ENCODE measurements around the gene PLCH2. TPM values are rescaled to one million over a fixed set of nuclear protein-coding genes. Genes with fewer than 3 reads are reported as not detected.

The PLCH2 gene
- total and polyA plus RNA-seq, 10 of the 15 experiments (the other 5 are each of a cell fraction or from before 2014, with no cell fraction given) = 0.03 to 0.73 (median 0.24) TPM; not detected in 3

DNA sequence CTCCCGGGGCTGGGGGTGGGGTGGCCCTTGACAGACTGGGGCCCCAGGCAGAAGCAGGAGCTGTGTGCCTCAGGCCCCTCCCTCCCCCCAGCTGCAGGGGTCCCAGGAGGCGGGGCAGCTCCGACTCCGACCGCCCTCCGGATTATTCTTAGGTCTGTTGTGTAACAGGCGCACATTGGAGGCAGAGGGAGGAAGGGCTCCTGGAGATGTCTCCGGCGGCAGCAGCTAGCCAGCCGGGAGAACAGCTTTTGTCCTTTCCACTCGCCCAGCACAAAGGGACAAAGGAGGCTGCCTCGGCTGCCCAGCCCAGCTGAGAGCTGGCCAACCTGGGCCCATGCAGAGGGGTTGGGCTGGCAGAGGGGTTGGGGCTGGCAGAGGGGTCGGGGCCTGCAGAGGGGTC is 29.7 kb upstream of the PLCH2 start:
- FAIRE-seq = no peak
- peaks cover 2 to 5% of the 10 kb centered on the region in 2 experiments; a peak in 3 of 4 replicates for H3K27me3 ChIP-seq (replicated peaks in 1 of 2; ENCODE audit: control insufficient read depth in 2 of 2, insufficient read depth in 2 of 2, low read length in 1 of 2)
- no peaks in the 10 kb centered on the region for H3K36me3 ChIP-seq (ENCODE audit: control insufficient read depth in 2 of 2, insufficient read depth in 2 of 2, low read length in 1 of 2)
- no peak overlapping the region for H3K9ac ChIP-seq (ENCODE audit: control insufficient read depth, insufficient read depth, low read length)
- ChIA-PET POLR2A (no interaction called here), SMC1A (ENCODE audit: uncharacterized antibody, unreplicated experiment) (no interaction called here), RAD21 (ENCODE audit: unreplicated experiment) (no interaction called here), CTCF (interaction anchor here (1.0 kb wide), 1 partner anchor 32 kb away, joined by 3 read pairs; no protein-coding TSS in a partner anchor)
- no peaks in the 10 kb centered on the region for H3K9me3 ChIP-seq (replicated peaks; ENCODE audit: control insufficient read depth, insufficient read depth, low read length)
- no peak for DNase-seq (ENCODE audit: low read depth, low spot score)
- no peak overlapping the region for H3K4me3 ChIP-seq
- in situ Hi-C loops (cut with MboI) (no loop called here), intact Hi-C loops (cut with micrococcal nuclease; ENCODE audit: unreplicated experiment) (no loop called here)
- no peak for ATAC-seq
- H2AFZ ChIP-seq (ENCODE audit: control insufficient read depth, low read depth, low read length) = no peak overlapping the region
- H3K4me1 ChIP-seq (ENCODE audit: control insufficient read depth, insufficient read depth, low read length) = no peaks in the 10 kb centered on the region
- H3K4me2 ChIP-seq (ENCODE audit: control insufficient read depth, insufficient read depth) = no peak overlapping the region
- no peaks in the 10 kb centered on the region for H4K20me1 ChIP-seq (ENCODE audit: control insufficient read depth, insufficient read depth)
- H3K79me2 ChIP-seq (ENCODE audit: control insufficient read depth, insufficient read depth, low read length) = no peaks in the 10 kb centered on the region
- TF ChIP-seq RAD51 (IDR thresholded peaks at IDR 0.05) (no peak), SMAD5 (IDR thresholded peaks at IDR 0.05; ENCODE audit: low read depth) (no peak), TCF3 (IDR thresholded peaks at IDR 0.05; ENCODE audit: borderline replicate concordance, insufficient read depth, low read depth, low read length) (no peak), CREB1 (IDR thresholded peaks at IDR 0.05; ENCODE audit: low read depth) (no peak), YY1 (IDR thresholded peaks at IDR 0.05; ENCODE audit: low read depth, low read length) (no peak), ZZZ3 (IDR thresholded peaks at IDR 0.05; ENCODE audit: control insufficient read depth, insufficient read length, low read depth) (no peak)
- TF ChIP-seq, protein P1, sequence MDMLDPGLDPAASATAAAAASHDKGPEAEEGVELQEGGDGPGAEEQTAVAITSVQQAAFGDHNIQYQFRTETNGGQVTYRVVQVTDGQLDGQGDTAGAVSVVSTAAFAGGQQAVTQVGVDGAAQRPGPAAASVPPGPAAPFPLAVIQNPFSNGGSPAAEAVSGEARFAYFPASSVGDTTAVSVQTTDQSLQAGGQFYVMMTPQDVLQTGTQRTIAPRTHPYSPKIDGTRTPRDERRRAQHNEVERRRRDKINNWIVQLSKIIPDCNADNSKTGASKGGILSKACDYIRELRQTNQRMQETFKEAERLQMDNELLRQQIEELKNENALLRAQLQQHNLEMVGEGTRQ (IDR thresholded peaks at IDR 0.05; ENCODE audit: borderline replicate concordance, low read depth, low read length) = no peak
- no peak overlapping the region for H3K27ac ChIP-seq (ENCODE audit: control insufficient read depth, insufficient read depth)
- 22% methylated on average over 6 of the region's 13 CpGs for WGBS (ENCODE audit: insufficient coverage, insufficient replicate concordance, low lambda C conversion rate, missing lambda C conversion rate)
- no TSS peak for BruUV-seq (replicated peaks)

DNA sequence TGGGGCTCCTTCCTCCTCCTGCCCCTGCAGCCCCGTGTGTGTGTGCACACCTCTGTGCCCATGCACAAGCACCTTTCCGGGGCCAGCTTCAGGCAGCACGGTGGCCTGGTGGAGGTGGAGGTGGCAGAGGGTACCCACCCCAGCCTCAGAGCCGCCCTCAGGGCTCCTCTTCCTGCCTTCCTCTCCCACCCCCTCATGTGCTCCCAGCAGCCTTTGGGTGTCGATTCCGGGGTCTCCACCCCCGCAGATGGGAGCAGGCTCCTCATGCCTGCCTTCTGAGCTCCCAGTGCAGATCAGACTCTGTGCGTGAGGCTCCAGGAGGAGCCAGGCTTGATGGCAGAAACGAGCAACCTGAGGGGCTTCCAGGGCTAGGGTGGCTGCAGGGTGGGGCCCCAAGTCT is 29.2 kb upstream of the PLCH2 start:
- H2AFZ ChIP-seq (ENCODE audit: control insufficient read depth, low read depth, low read length) = no peak overlapping the region
- intact Hi-C loops (cut with micrococcal nuclease; ENCODE audit: unreplicated experiment) = no loop called here
- no peak overlapping the region for H3K9ac ChIP-seq (ENCODE audit: control insufficient read depth, insufficient read depth, low read length)
- SMC1A ChIA-PET (ENCODE audit: uncharacterized antibody, unreplicated experiment) = interaction anchor here (0.7 kb wide), 1 partner anchor 108 kb away, joined by 3 read pairs; no protein-coding TSS in a partner anchor
- H3K9me3 ChIP-seq (replicated peaks; ENCODE audit: control insufficient read depth, insufficient read depth, low read length) = no peaks in the 10 kb centered on the region
- no peak for FAIRE-seq
- ATAC-seq = no peak; the same call in 2 of the 3 replicates
- 15% methylated on average over 9 of the region's 9 CpGs for WGBS (ENCODE audit: insufficient coverage, insufficient replicate concordance, low lambda C conversion rate, missing lambda C conversion rate)
- RAD21 ChIA-PET (ENCODE audit: unreplicated experiment) = no interaction called here
- H4K20me1 ChIP-seq (ENCODE audit: control insufficient read depth, insufficient read depth) = no peaks in the 10 kb centered on the region
- no peak overlapping the region for H3K4me2 ChIP-seq (ENCODE audit: control insufficient read depth, insufficient read depth)
- no peak overlapping the region for H3K4me3 ChIP-seq
- in situ Hi-C loops (cut with MboI) = no loop called here
- CTCF ChIA-PET = interaction anchor here (1.0 kb wide), 1 partner anchor 32 kb away, joined by 3 read pairs; no protein-coding TSS in a partner anchor
- peaks cover 2 to 5% of the 10 kb centered on the region in 2 experiments; a peak in 3 of 4 replicates for H3K27me3 ChIP-seq (replicated peaks in 1 of 2; ENCODE audit: control insufficient read depth in 2 of 2, insufficient read depth in 2 of 2, low read length in 1 of 2)
- POLR2A ChIA-PET = no interaction called here
- no peaks in the 10 kb centered on the region for H3K36me3 ChIP-seq (ENCODE audit: control insufficient read depth in 2 of 2, insufficient read depth in 2 of 2, low read length in 1 of 2)
- no peak overlapping the region for H3K27ac ChIP-seq (ENCODE audit: control insufficient read depth, insufficient read depth)
- DNase-seq (ENCODE audit: low read depth, low spot score) = no peak
- no peaks in the 10 kb centered on the region for H3K4me1 ChIP-seq (ENCODE audit: control insufficient read depth, insufficient read depth, low read length)
- no TSS peak for BruUV-seq (replicated peaks)
- H3K79me2 ChIP-seq (ENCODE audit: control insufficient read depth, insufficient read depth, low read length) = no peaks in the 10 kb centered on the region
- no peak for TF ChIP-seq CHD1 (IDR thresholded peaks at IDR 0.05; ENCODE audit: low read depth, low read length)
- TF ChIP-seq, protein P2, sequence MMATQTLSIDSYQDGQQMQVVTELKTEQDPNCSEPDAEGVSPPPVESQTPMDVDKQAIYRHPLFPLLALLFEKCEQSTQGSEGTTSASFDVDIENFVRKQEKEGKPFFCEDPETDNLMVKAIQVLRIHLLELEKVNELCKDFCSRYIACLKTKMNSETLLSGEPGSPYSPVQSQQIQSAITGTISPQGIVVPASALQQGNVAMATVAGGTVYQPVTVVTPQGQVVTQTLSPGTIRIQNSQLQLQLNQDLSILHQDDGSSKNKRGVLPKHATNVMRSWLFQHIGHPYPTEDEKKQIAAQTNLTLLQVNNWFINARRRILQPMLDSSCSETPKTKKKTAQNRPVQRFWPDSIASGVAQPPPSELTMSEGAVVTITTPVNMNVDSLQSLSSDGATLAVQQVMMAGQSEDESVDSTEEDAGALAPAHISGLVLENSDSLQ (IDR thresholded peaks at IDR 0.05) = no peak
- TF ChIP-seq SREBF1 (IDR thresholded peaks at IDR 0.05; ENCODE audit: low read length) = no peak
- no peak for TF ChIP-seq BHLHE40 (IDR thresholded peaks at IDR 0.05; ENCODE audit: borderline replicate concordance in 1 of 2, low read depth in 2 of 2, low read length in 1 of 2)
- no peak for TF ChIP-seq ZNF622 (IDR thresholded peaks at IDR 0.05)
- TF ChIP-seq, protein P3, sequence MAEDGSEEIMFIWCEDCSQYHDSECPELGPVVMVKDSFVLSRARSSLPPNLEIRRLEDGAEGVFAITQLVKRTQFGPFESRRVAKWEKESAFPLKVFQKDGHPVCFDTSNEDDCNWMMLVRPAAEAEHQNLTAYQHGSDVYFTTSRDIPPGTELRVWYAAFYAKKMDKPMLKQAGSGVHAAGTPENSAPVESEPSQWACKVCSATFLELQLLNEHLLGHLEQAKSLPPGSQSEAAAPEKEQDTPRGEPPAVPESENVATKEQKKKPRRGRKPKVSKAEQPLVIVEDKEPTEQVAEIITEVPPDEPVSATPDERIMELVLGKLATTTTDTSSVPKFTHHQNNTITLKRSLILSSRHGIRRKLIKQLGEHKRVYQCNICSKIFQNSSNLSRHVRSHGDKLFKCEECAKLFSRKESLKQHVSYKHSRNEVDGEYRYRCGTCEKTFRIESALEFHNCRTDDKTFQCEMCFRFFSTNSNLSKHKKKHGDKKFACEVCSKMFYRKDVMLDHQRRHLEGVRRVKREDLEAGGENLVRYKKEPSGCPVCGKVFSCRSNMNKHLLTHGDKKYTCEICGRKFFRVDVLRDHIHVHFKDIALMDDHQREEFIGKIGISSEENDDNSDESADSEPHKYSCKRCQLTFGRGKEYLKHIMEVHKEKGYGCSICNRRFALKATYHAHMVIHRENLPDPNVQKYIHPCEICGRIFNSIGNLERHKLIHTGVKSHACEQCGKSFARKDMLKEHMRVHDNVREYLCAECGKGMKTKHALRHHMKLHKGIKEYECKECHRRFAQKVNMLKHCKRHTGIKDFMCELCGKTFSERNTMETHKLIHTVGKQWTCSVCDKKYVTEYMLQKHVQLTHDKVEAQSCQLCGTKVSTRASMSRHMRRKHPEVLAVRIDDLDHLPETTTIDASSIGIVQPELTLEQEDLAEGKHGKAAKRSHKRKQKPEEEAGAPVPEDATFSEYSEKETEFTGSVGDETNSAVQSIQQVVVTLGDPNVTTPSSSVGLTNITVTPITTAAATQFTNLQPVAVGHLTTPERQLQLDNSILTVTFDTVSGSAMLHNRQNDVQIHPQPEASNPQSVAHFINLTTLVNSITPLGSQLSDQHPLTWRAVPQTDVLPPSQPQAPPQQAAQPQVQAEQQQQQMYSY (CRISPR knock-in tag; IDR thresholded peaks at IDR 0.05) = no peak

Data from GM12878 (cell line).